HepG2 (cell line): ENCODE measurements around the gene SPNS3. TPM values are rescaled to one million over a fixed set of nuclear protein-coding genes. Genes with fewer than 3 reads are reported as not detected.

ENCODE experiments used
- ATAC-seq: fragments of 200-7000 bp; cut with Tn5 transposase; 3 replicates; pipeline ENCODE4 v1.9.1; 2020; ENCODE audit warnings: mild to moderate bottlenecking, moderate library complexity
- BruUV-seq: library from RNA; stranded (reverse); fragments of 400-500 nt; replicated peaks from 2 replicates; lab custom pipeline; 2021; lab: Mats Ljungman, UMichigan
- CTCF ChIA-PET: fragments of 300-600 bp; formaldehyde crosslinking; extraction: SDS; loops from one replicate; lab custom pipeline; 2021; ENCODE audit warnings: low total read pairs, inconsistent platforms, low intra/inter-chr PET ratio; lab: Yijun Ruan, JAX
- POLR2A ChIA-PET: fragments of 350-600 bp; sonication (Branson Sonifier 250); formaldehyde crosslinking; loops from one replicate; lab custom pipeline; 2020; ENCODE audit warnings: antibody characterized with exemption, inconsistent platforms; lab: Yijun Ruan, JAX
- DNase-seq: peaks from one replicate; pipeline ENCODE4 v3.0.0-alpha.2; 2015; ENCODE audit warnings: low spot score
- FAIRE-seq: peaks from 3 replicates; lab custom pipeline; 2011; peaks lifted over from hg19 to GRCh38; lab: Jason Lieb, UNC
- H2AFZ ChIP-seq: one replicate; pipeline ENCODE4 v1.6.1; 2011; ENCODE audit warnings: low read length, inconsistent platforms
- H3K27ac ChIP-seq: fragments of 300-600 bp; 3 replicates; pipeline ENCODE4 v1.8.0; 2011; ENCODE audit warnings: mixed run types, mild to moderate bottlenecking, mixed read lengths, low read length, inconsistent platforms; ENCODE audit not compliant: insufficient read depth; ENCODE audit errors: extremely low read length
- H3K27me3 ChIP-seq, 2 experiments: fragments of 200-600 bp in 1 of 2; 2 replicates in 1 of 2; 3 replicates in 1 of 2; pipeline versions ENCODE4 v1.6.0 to v1.8.0; 2011; ENCODE audit warnings: low read length in 2 of 2, mild to moderate bottlenecking in 2 of 2, moderate library complexity in 2 of 2, inconsistent platforms in 1 of 2; ENCODE audit not compliant: insufficient read depth in 2 of 2, control insufficient read depth in 1 of 2
- H3K36me3 ChIP-seq, 2 experiments: fragments of 200-600 bp in 1 of 2; replicated peaks in 1 of 2; 2 replicates in 1 of 2; 3 replicates in 1 of 2; pipeline versions ENCODE4 v1.5.1 to v1.8.0; 2011; ENCODE audit warnings: low read length in 2 of 2, inconsistent platforms in 1 of 2; ENCODE audit not compliant: insufficient read depth in 2 of 2, control insufficient read depth in 1 of 2
- H3K4me1 ChIP-seq: 2 replicates; pipeline ENCODE4 v1.5.1; 2012; ENCODE audit warnings: low read length, inconsistent platforms; ENCODE audit not compliant: insufficient read depth
- H3K4me2 ChIP-seq: 2 replicates; pipeline ENCODE4 v1.6.0; 2011; ENCODE audit warnings: low read depth, low read length, inconsistent platforms
- H3K4me3 ChIP-seq, 3 experiments: fragments of 200-600 bp in 1 of 3; sonication (generic), shearing (Covaris generic) in 1 of 3; replicated peaks in 1 of 3; 2 replicates each; pipeline ENCODE4 v1.5.1; 2011 to 2016; ENCODE audit warnings: low read length in 3 of 3, inconsistent platforms in 2 of 3, low read depth in 2 of 3, mild to moderate bottlenecking in 2 of 3, control low read depth in 1 of 3, mixed read lengths in 1 of 3; ENCODE audit not compliant: insufficient read depth in 1 of 3
- H3K79me2 ChIP-seq: one replicate; pipeline ENCODE4 v1.6.1; 2011; ENCODE audit warnings: low read length, inconsistent platforms; ENCODE audit not compliant: insufficient read depth
- H3K9ac ChIP-seq: 2 replicates; pipeline ENCODE4 v1.6.0; 2011; ENCODE audit warnings: mild to moderate bottlenecking, low read depth, low read length, inconsistent platforms; ENCODE audit not compliant: insufficient read depth
- H3K9me3 ChIP-seq: 2 replicates; pipeline ENCODE4 v1.5.1; 2012; ENCODE audit warnings: mild to moderate bottlenecking, low read length
- H4K20me1 ChIP-seq: 2 replicates; pipeline ENCODE4 v1.6.0; 2011; ENCODE audit warnings: inconsistent platforms, mild to moderate bottlenecking, low read length, moderate library complexity; ENCODE audit not compliant: insufficient read depth
- AGO1 ChIP-seq: fragments of 200-400 bp; formaldehyde crosslinking; IDR thresholded peaks from 2 replicates; pipeline ENCODE4 v1.6.1; 2017; ENCODE audit warnings: mild to moderate bottlenecking, low read depth, low read length, moderate library complexity; ENCODE audit not compliant: poor library complexity, severe bottlenecking
- AGO2 ChIP-seq: fragments of 200-400 bp; formaldehyde crosslinking; optimal IDR thresholded peaks from 2 replicates; pipeline ENCODE3; 2017; ENCODE audit warnings: mild to moderate bottlenecking, low read depth, low read length, moderate library complexity
- AKAP8 ChIP-seq: sonication (generic); formaldehyde crosslinking; IDR thresholded peaks from 2 replicates; pipeline ENCODE4 v1.5.1; 2020; ENCODE audit warnings: mild to moderate bottlenecking, missing genetic modification reagents
- GABPB1 ChIP-seq: IDR thresholded peaks from 2 replicates; pipeline ENCODE4 v1.6.1; 2016; ENCODE audit warnings: mild to moderate bottlenecking, missing genetic modification reagents, moderate library complexity, missing compliant biosample characterization
- KDM2A ChIP-seq: sonication (generic); formaldehyde crosslinking; IDR thresholded peaks from 2 replicates; pipeline ENCODE4 v1.4.0; 2020; ENCODE audit warnings: low read depth, missing genetic modification reagents, borderline replicate concordance
- NCOA5 ChIP-seq: sonication (generic); formaldehyde crosslinking; IDR thresholded peaks from 2 replicates; pipeline ENCODE4 v1.4.0; 2020; ENCODE audit warnings: missing genetic modification reagents
- POLR2A ChIP-seq, 2 experiments: IDR thresholded peaks; 2 replicates each; pipeline ENCODE4 v1.6.1; 2011; ENCODE audit warnings: low read depth in 2 of 2, low read length in 2 of 2, mild to moderate bottlenecking in 1 of 2, moderate library complexity in 1 of 2; ENCODE audit not compliant: insufficient read depth in 1 of 2
- POLR2AphosphoS2 ChIP-seq: IDR thresholded peaks from 2 replicates; pipeline ENCODE4 v1.6.1; 2011; ENCODE audit warnings: low read depth, low read length, improper control_type of control experiment
- POLR2G ChIP-seq: fragments of 200-400 bp; formaldehyde crosslinking; IDR thresholded peaks from 2 replicates; pipeline ENCODE4 v1.6.1; 2018; ENCODE audit warnings: mild to moderate bottlenecking, low read depth, low read length, moderate library complexity
- SAFB2 ChIP-seq: sonication (generic); formaldehyde crosslinking; IDR thresholded peaks from 2 replicates; pipeline ENCODE4 v1.5.1; 2020; ENCODE audit warnings: missing genetic modification reagents, low read depth, mild to moderate bottlenecking, borderline replicate concordance
- SP2 ChIP-seq: sonication (generic); formaldehyde crosslinking; IDR thresholded peaks from 2 replicates; pipeline ENCODE4 v1.5.1; 2020; ENCODE audit warnings: mild to moderate bottlenecking, missing genetic modification reagents
- SUZ12 ChIP-seq: fragments of 150-350 bp; IDR thresholded peaks from 2 replicates; pipeline ENCODE4 v1.6.1; 2014; ENCODE audit warnings: low read depth, low read length
- THAP8 ChIP-seq: sonication (generic); formaldehyde crosslinking; IDR thresholded peaks from 2 replicates; pipeline ENCODE4 v1.5.1; 2020; ENCODE audit warnings: missing genetic modification reagents, mild to moderate bottlenecking, borderline replicate concordance
- YY1 ChIP-seq: IDR thresholded peaks from 2 replicates; pipeline ENCODE4 v1.6.1; 2011; ENCODE audit warnings: low read length, low read depth, moderate library complexity, mild to moderate bottlenecking; ENCODE audit not compliant: insufficient read depth, insufficient replicate concordance
- ZNF431 ChIP-seq: sonication (generic); formaldehyde crosslinking; IDR thresholded peaks from 2 replicates; pipeline ENCODE4 v1.9.0; 2022; ENCODE audit warnings: missing genetic modification reagents, low read depth, mild to moderate bottlenecking, borderline replicate concordance
- ZNF607 ChIP-seq: sonication (generic); formaldehyde crosslinking; IDR thresholded peaks from 2 replicates; pipeline ENCODE4 v1.5.1; 2020; ENCODE audit warnings: missing genetic modification reagents, mild to moderate bottlenecking, borderline replicate concordance
- WGBS: methylation state at CpG from one replicate; pipeline ENCODE4 v1.1.6; 2017; ENCODE audit warnings: low lambda C conversion rate; 5-methylcytosine and 5-hydroxymethylcytosine counted together
- in situ Hi-C: cut with HindIII; loops from 2 replicates; pipeline ENCODE4 v1.10.0; 2017; ENCODE audit warnings: low pct_unique_long_range_greater_than_20kb; ENCODE audit not compliant: extremely low pct_ligation_motif_present
- intact Hi-C: fragments of 100-400 bp; cut with micrococcal nuclease; formaldehyde crosslinking; loops from one replicate; pipeline ENCODE4 v1.10.0; 2022; ENCODE audit not compliant: unreplicated experiment
- polyA plus RNA-seq, 8 experiments: library from polyadenylated mRNA; depleted of rRNA in 3 of 8; stranded (reverse) in 7 of 8; unstranded in 1 of 8; fragments of >200 nt; fragmentation: Illumina TruSeq in 4 of 8; extraction: Trizol in 4 of 8; gene quantifications; 2 replicates each; pipeline versions ENCODE4 v1.2.1 to v1.2.3, GENCODE V29; 2011 to 2016; ENCODE audit warnings: low read depth in 4 of 8, missing spikeins in 1 of 8, mixed read lengths in 1 of 8; ENCODE audit not compliant: insufficient read depth in 1 of 8
- total RNA-seq, 5 experiments: library from RNA; depleted of rRNA; stranded (reverse); fragments of >200 nt; fragmentation: Illumina TruSeq; extraction: Trizol; gene quantifications; 2 replicates each; pipeline ENCODE4 v1.2.3, GENCODE V29; 2016; ENCODE audit warnings: low read depth in 1 of 5
- TF ChIP-seq, protein P1 (sequence below): sonication (generic); formaldehyde crosslinking; IDR thresholded peaks from 2 replicates; pipeline ENCODE4 v1.5.1; 2020; ENCODE audit warnings: mild to moderate bottlenecking, missing genetic modification reagents, moderate library complexity

Gene SPNS3
- total and polyA plus RNA-seq, 2 of the 13 experiments (the other 11 are each of a cell fraction or from before 2014, with no cell fraction given) = not detected

- TF ChIP-seq SAFB2 (CRISPR knock-in tag) (no peak), GABPB1 (CRISPR knock-in tag) (peak; percentile 12; the same call in 1 of the 2 replicates)
Observed at GRCh38 chr17:4534515-4534914, 100.8 kb downstream of the SPNS3 start (continued).

DNA sequence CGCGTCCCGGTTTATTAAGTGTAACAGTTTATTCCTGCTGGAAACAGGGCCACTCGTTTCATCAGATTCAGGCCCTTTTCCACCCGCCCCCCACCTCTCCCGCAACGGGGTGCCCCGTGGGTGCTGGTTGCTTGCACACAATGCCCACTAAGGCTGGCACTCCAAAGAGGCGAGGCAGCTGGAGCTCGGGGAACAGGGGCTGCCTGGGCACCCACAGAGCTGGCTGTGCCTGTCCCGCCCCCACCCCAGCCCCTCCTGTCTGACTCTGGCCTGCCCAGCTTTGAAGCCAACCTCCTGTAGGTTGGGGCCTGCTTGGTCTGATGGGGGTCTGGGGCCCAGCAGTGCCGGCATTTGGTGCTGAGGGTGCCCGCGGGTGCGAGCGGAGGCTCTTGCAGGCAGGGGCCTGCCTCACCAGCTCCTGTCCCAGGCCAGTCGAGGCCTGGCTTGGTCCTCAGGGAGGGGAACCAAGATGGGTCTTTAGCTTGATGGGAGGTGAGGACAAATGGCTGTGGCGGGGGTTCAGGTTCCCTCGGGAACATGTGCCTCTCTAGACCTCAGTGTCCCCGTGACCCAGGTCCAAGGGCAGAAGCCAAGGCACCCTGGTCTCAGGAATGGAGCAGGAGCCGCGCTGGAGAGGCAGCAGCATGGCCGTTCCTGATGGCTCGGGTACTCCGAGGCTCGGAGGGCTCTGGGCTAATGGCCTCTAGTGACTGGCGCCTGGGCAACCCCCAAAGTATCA is 101.4 kb downstream of the SPNS3 start:
- H2AFZ ChIP-seq = no peak overlapping the region
- H3K4me3 ChIP-seq = peak overlapping the region in 1 of 3 experiments; percentile 10; a peak in 1 of 6 replicates
- DNase-seq (no peak), FAIRE-seq (no peak), ATAC-seq (peak; percentile 2; the same call in 2 of the 3 replicates)
- H3K36me3 ChIP-seq = peaks cover 7 to 16% of the 10 kb centered on the region in 2 experiments
- H3K27ac ChIP-seq = no peak overlapping the region
- peaks cover 16% of the 10 kb centered on the region for H3K4me1 ChIP-seq
- CTCF ChIA-PET = no interaction called here
- H3K27me3 ChIP-seq = peaks cover 6 to 30% of the 10 kb centered on the region in 2 experiments
- BruUV-seq = no TSS peak
- intact Hi-C loops = loop anchor here (5.0 kb wide), 1 partner anchor 113 kb away; no protein-coding TSS in a partner anchor
- H3K9ac ChIP-seq = no peak overlapping the region
- POLR2A ChIA-PET = interaction anchor here (2.4 kb wide), 1 partner anchor 20 kb away, joined by 8 read pairs; the partner anchor contains the start of gene MYBBP1A
- H3K9me3 ChIP-seq = no peaks in the 10 kb centered on the region
- no peak overlapping the region; the same call in 1 of the 2 replicates for H3K4me2 ChIP-seq
- 61% methylated on average over 12 of the region's 27 CpGs for WGBS
- in situ Hi-C loops = no loop called here
- 0 out of 2 replicates have a peak, but pooled peaks cover 1% of the 10 kb centered on the region for H4K20me1 ChIP-seq
- TF ChIP-seq SP2 (CRISPR knock-in tag) (no peak), POLR2A (IDR thresholded peaks at IDR 0.05; ENCODE audit: insufficient read depth in 1 of 2, low read depth in 2 of 2, low read length in 2 of 2) (0 out of 4 replicates have a peak, but pooled peaks of 1 of the 2 experiments have one; percentile 20), ZNF431 (CRISPR knock-in tag) (no peak), AGO1 (peak; percentile 97), YY1 (no peak), ZNF607 (CRISPR knock-in tag) (no peak), THAP8 (no peak), POLR2G (peak; percentile 70), SUZ12 (no peak), KDM2A (CRISPR knock-in tag) (peak; percentile 15; the same call in 1 of the 2 replicates), AGO2 (peak; percentile 70), NCOA5 (CRISPR knock-in tag) (no peak), AKAP8 (CRISPR knock-in tag) (peak; percentile 91; the same call in 1 of the 2 replicates), POLR2AphosphoS2 (0 out of 2 replicates have a peak, but pooled peaks have one; percentile 32)
- TF ChIP-seq, protein P1, sequence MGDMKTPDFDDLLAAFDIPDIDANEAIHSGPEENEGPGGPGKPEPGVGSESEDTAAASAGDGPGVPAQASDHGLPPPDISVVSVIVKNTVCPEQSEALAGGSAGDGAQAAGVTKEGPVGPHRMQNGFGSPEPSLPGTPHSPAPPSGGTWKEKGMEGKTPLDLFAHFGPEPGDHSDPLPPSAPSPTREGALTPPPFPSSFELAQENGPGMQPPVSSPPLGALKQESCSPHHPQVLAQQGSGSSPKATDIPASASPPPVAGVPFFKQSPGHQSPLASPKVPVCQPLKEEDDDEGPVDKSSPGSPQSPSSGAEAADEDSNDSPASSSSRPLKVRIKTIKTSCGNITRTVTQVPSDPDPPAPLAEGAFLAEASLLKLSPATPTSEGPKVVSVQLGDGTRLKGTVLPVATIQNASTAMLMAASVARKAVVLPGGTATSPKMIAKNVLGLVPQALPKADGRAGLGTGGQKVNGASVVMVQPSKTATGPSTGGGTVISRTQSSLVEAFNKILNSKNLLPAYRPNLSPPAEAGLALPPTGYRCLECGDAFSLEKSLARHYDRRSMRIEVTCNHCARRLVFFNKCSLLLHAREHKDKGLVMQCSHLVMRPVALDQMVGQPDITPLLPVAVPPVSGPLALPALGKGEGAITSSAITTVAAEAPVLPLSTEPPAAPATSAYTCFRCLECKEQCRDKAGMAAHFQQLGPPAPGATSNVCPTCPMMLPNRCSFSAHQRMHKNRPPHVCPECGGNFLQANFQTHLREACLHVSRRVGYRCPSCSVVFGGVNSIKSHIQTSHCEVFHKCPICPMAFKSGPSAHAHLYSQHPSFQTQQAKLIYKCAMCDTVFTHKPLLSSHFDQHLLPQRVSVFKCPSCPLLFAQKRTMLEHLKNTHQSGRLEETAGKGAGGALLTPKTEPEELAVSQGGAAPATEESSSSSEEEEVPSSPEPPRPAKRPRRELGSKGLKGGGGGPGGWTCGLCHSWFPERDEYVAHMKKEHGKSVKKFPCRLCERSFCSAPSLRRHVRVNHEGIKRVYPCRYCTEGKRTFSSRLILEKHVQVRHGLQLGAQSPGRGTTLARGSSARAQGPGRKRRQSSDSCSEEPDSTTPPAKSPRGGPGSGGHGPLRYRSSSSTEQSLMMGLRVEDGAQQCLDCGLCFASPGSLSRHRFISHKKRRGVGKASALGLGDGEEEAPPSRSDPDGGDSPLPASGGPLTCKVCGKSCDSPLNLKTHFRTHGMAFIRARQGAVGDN = peak; percentile 14; the same call in 1 of the 2 replicates
- TF ChIP-seq, all 625 proteins: peak for 8
- H3K79me2 ChIP-seq = no peaks in the 10 kb centered on the region
